Measurements from ENCODE around the gene PARD3.

Gene PARD3

GRCh38 chr10:34310234-34310633 lies 504.9 kb downstream of the PARD3 start:
- TF ChIP-seq, protein P1, sequence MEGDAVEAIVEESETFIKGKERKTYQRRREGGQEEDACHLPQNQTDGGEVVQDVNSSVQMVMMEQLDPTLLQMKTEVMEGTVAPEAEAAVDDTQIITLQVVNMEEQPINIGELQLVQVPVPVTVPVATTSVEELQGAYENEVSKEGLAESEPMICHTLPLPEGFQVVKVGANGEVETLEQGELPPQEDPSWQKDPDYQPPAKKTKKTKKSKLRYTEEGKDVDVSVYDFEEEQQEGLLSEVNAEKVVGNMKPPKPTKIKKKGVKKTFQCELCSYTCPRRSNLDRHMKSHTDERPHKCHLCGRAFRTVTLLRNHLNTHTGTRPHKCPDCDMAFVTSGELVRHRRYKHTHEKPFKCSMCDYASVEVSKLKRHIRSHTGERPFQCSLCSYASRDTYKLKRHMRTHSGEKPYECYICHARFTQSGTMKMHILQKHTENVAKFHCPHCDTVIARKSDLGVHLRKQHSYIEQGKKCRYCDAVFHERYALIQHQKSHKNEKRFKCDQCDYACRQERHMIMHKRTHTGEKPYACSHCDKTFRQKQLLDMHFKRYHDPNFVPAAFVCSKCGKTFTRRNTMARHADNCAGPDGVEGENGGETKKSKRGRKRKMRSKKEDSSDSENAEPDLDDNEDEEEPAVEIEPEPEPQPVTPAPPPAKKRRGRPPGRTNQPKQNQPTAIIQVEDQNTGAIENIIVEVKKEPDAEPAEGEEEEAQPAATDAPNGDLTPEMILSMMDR (IDR thresholded peaks at IDR 0.05; ENCODE audit: low read depth, low read length, poor library complexity, severe bottlenecking) = no peak
- no peak for TF ChIP-seq EZH2phosphoT487 (IDR thresholded peaks at IDR 0.05; ENCODE audit: borderline replicate concordance, low read length)
- Histone ChIP-seq H3K36me3 (ENCODE audit: control insufficient read depth, low read length) (no peaks in the 10 kb centered on the region), H3K27me3 (ENCODE audit: control insufficient read depth, low read length) (no peaks in the 10 kb centered on the region), H3K4me1 (ENCODE audit: control insufficient read depth, low read length) (no peaks in the 10 kb centered on the region), H3K4me3 (ENCODE audit: low read length) (no peak overlapping the region), H3K79me2 (ENCODE audit: control insufficient read depth, low read length) (no peaks in the 10 kb centered on the region), H3K4me2 (ENCODE audit: low read length) (no peak overlapping the region), H3K9me3 (ENCODE audit: control insufficient read depth, insufficient read depth, low read length) (no peaks in the 10 kb centered on the region), H3K27ac (ENCODE audit: low read depth, low read length) (no peak overlapping the region), H3K9me2 (replicated peaks; ENCODE audit: control insufficient read depth, low read length) (no peaks in the 10 kb centered on the region), H4K20me1 (ENCODE audit: control insufficient read depth, insufficient read depth, low read depth, low read length) (no peaks in the 10 kb centered on the region), H3F3A (ENCODE audit: control insufficient read depth, insufficient read depth) (no peaks in the 10 kb centered on the region)

DNA sequence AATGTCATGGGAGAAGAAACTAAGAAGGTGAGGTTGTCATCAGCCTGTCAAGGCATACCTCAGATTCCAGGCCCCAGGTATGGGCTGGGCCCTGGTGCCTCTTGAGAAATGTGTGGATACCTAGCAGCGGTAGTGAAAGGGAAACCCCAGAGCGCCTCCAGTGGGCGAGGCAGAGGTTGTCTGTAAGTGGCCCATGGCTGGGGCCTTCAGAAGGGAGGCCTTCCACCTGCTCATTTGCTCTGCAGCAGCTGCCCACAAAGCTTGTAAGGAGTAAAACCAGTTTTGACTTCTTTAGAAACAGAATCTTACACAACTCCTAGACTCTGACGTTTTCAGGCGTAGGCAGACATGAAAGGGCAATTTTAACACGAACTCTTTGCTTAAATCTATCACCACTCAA lies 509.9 kb downstream of the PARD3 start:
- H3K27ac ChIP-seq (ENCODE audit: low read depth, low read length) = no peak overlapping the region
- H3K4me1 ChIP-seq (ENCODE audit: control insufficient read depth, low read length) = no peaks in the 10 kb centered on the region
- H3K4me3 ChIP-seq (ENCODE audit: low read length) = no peak overlapping the region
- H3K79me2 ChIP-seq (ENCODE audit: control insufficient read depth, low read length) = no peaks in the 10 kb centered on the region
- no peaks in the 10 kb centered on the region for H3K9me2 ChIP-seq (replicated peaks; ENCODE audit: control insufficient read depth, low read length)
- H4K20me1 ChIP-seq (ENCODE audit: control insufficient read depth, insufficient read depth, low read depth, low read length) = no peaks in the 10 kb centered on the region
- H3K36me3 ChIP-seq (ENCODE audit: control insufficient read depth, low read length) = no peaks in the 10 kb centered on the region
- H3K9me3 ChIP-seq (ENCODE audit: control insufficient read depth, insufficient read depth, low read length) = no peaks in the 10 kb centered on the region
- no peak overlapping the region for H3K4me2 ChIP-seq (ENCODE audit: low read length)
- H3K27me3 ChIP-seq (ENCODE audit: control insufficient read depth, low read length) = no peaks in the 10 kb centered on the region
- no peaks in the 10 kb centered on the region for H3F3A ChIP-seq (ENCODE audit: control insufficient read depth, insufficient read depth)
- TF ChIP-seq EZH2phosphoT487 (IDR thresholded peaks at IDR 0.05; ENCODE audit: borderline replicate concordance, low read length) = no peak
- TF ChIP-seq, protein P1 (IDR thresholded peaks at IDR 0.05; ENCODE audit: low read depth, low read length, poor library complexity, severe bottlenecking) = no peak

DNA sequence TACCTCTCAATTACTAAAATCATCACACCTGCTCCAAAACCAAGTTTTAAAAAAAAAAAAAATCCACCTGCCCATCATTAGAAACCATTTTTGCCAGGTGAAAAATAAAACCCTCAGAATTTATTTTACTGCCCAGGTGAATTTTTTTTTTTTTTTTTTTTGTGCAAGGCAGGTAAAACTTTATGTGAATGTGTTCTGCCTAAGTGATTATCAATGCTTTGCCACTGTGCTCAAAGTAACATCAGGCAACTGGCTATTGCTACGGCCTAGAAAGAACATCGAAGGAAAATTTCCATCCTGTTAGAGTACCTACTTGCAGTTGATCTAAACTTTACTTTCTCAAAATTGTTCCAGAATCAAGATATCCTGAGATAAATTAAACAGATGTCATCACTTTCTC lies 512.1 kb downstream of the PARD3 start:
- Histone ChIP-seq H4K20me1 (ENCODE audit: control insufficient read depth, insufficient read depth, low read depth, low read length) (no peaks in the 10 kb centered on the region), H3K9me3 (ENCODE audit: control insufficient read depth, insufficient read depth, low read length) (no peaks in the 10 kb centered on the region), H3F3A (ENCODE audit: control insufficient read depth, insufficient read depth) (no peaks in the 10 kb centered on the region), H3K9me2 (replicated peaks; ENCODE audit: control insufficient read depth, low read length) (no peaks in the 10 kb centered on the region), H3K36me3 (ENCODE audit: control insufficient read depth, low read length) (no peaks in the 10 kb centered on the region), H3K4me1 (ENCODE audit: control insufficient read depth, low read length) (no peaks in the 10 kb centered on the region), H3K4me2 (ENCODE audit: low read length) (no peak overlapping the region), H3K79me2 (ENCODE audit: control insufficient read depth, low read length) (no peaks in the 10 kb centered on the region), H3K27me3 (ENCODE audit: control insufficient read depth, low read length) (no peaks in the 10 kb centered on the region), H3K27ac (ENCODE audit: low read depth, low read length) (no peak overlapping the region), H3K4me3 (ENCODE audit: low read length) (no peak overlapping the region)
- TF ChIP-seq, protein P1 (IDR thresholded peaks at IDR 0.05; ENCODE audit: low read depth, low read length, poor library complexity, severe bottlenecking) = no peak
- no peak for TF ChIP-seq EZH2phosphoT487 (IDR thresholded peaks at IDR 0.05; ENCODE audit: borderline replicate concordance, low read length)
